ENCODE measurements around the gene FOXP2. TPM values are rescaled to one million over a fixed set of nuclear protein-coding genes. Genes with fewer than 3 reads are reported as not detected.

FOXP2 gene
- total RNA-seq, 1 experiment from 2014 or later = 0.74 TPM

DNA sequence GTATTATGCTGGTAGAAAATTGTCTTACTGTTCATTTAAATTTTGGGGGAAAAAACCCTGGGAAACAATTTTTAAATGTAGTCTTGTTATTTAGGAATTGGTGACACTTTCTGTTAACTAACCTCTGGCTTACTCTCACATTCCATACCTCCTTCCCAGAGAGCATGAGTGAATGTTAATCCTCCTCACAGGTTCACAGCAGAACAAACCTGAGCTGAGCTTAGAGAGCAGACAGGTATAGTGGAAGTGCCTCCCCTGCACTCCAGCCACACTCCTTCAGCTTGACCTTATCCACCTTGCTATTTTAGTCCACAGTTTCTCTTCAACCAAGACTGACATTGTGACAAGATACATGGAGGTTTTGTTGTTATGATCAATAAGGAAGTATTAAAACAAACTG is 235.9 kb downstream of the FOXP2 start:
- DNase-seq (ENCODE audit: low read depth) = no peak

DNA sequence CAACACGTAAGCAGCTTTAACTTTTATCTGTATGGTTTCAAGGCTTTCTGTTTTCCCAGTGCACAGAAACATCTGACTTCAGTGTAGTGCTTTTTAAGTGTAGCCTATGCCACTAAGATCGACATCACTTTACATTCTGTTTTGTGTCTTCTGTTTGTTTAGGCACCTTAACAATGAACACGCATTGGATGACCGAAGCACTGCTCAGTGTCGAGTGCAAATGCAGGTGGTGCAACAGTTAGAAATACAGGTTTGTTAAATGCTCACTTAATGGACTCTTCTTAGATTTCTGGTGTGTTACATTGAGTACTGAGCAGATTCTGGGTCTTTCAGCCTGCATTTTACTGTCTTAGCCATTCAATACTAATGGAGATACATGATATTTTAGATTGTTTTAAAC is 237.4 kb downstream of the FOXP2 start:
- no peak for DNase-seq (ENCODE audit: low read depth)

DNA sequence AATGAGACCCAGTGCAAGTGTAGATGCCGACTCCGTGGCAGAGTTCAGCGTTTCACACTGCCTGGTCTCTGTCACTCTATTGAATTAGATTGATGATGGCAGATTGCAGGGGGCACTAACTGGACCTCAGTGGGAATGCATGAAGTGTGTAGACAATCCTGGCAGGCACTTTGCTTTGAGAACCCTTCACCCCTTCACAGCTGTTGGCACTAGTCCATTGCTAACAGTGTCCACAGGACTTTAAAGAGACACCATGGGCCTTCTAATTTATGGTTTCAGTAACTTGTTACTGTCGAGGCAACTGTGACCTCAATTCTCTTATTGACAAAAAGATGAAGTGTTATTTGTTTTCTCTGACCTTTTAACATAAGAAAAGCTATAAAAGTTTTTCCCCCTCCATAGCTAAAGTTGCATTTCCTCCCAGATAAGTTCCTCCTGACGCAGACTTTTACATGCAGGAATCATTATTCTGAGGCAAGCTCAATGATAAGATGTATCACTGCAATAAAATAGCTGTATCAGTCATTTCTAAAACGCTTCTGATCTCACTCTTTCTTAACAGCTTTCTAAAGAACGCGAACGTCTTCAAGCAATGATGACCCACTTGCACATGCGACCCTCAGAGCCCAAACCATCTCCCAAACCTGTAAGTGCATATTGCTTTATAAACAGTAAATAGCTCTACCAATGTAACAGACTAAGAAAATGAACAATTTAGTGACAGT is 238.9 kb downstream of the FOXP2 start:
- no peak for DNase-seq (ENCODE audit: low read depth)

DNA sequence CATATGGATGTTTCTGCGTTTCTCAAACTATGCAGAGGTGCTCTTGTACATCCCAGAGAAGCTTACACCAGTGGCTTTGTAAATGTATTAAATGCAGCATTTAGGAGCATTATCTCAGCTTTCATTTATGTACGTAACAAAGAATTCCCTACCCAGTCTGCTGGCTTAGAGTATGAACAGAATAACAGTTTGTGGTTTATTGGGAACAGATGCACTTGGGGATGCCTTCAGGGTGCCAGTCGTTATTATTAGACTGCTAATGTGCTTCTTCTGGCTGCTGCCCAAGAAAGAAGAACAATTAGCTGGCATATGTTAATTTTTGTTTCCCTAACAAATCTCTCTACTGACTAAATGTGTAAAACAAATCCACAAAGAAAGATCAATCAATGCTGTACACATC is 241.9 kb downstream of the FOXP2 start:
- no peak for DNase-seq (ENCODE audit: low read depth)

DNA sequence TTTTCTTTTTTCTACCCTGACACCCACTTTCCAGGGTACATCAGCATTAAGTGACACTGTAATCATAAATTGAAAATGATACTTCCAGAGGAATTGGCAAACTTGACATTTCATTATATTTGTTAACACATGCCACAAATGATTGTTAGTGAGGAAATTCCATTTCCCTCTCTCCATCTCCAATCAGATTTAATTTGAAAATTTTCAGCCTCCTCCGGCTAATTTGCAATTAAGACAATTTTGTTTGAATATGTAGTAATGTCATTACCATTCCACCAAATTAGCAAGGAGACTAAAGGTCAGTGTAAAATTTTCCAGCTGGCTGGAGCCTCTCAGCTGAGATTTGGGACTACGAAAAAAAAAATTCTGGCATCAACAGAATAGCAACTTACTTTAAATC is 242.7 kb downstream of the FOXP2 start:
- DNase-seq (ENCODE audit: low read depth) = no peak

DNA sequence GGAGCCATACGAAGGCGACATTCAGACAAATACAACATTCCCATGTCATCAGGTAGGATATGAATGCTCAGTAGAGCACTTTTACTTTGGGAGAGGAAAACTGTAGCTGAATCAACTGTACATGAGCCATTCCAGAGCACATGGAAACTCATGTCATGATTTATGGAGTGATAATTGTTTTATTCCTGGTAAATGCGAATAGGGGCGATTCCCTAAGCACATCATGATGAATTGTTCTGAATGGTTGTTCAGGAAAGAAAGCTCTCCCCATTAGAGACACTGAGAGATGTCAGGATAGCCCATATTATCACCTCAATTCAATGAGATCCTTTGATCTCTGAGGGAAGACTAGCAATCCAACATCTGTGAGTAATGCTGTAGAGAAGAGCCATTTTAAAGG is 243.6 kb downstream of the FOXP2 start:
- no peak for DNase-seq (ENCODE audit: low read depth)

DNA sequence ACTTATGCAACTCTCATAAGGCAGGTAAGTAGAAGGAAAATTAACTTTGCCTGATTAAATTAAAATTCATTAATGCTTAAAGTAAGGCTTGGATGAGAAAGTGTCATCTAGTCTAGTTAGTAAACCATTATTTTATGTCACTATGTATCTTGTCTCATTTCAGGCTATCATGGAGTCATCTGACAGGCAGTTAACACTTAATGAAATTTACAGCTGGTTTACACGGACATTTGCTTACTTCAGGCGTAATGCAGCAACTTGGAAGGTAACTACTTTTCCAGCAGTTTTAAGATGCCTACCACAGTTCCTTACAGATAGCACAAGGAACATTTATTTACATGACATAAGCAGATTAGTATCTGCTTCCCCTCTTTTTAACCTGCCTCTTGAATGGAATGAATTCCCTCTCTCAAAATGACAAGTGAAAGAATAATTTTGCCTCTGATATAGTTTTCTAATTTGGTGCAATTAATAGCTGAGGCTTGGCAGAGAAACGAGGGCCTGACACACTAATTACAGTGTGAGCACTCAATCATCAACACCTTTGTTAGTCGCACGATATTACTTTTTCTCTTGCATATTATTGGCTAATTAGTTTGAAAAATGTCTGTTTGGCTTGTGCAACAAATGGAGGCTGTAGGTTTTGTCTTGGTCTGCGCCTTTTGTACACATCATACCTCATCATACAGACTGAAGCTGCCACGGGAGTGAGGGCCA is 245.0 kb downstream of the FOXP2 start:
- no peak for DNase-seq (ENCODE audit: low read depth)

DNA sequence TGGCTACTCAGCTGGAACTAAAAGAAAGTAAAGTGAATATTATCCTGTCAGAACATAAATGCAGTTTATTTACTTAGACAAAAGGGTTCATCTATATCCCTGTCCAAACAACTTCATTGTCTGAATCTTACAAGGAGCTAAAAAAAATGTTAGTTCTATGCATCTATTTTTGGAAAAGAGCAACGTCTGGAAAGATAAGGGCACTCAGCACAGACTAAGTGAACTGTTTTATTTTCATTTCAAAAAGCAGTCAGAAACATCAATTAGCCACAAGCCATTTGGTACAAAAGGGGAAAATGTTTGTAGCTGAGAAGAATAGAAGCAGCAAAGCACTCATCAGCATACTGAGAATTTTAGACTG is 245.5 kb downstream of the FOXP2 start:
- no peak for DNase-seq (ENCODE audit: low read depth)

DNA sequence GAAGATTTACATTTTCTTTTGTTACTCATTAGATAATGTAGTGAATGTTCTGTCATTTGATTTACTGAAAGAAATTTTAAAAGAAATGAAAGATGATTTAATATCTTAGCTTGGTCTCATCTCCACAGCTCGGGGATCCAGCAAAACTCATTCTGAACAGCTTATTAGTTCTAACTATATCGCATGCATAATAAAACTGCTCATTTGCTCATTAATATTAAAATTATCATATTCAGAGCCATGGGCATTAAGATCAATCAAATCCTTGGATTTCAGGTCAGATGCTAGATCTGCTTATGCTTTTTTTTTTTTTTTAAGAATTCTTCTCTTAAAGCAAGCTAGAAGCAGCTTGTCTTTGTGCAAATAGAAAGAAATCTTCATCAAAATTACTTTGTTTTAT is 246.1 kb downstream of the FOXP2 start:
- no peak for DNase-seq (ENCODE audit: low read depth)

DNA sequence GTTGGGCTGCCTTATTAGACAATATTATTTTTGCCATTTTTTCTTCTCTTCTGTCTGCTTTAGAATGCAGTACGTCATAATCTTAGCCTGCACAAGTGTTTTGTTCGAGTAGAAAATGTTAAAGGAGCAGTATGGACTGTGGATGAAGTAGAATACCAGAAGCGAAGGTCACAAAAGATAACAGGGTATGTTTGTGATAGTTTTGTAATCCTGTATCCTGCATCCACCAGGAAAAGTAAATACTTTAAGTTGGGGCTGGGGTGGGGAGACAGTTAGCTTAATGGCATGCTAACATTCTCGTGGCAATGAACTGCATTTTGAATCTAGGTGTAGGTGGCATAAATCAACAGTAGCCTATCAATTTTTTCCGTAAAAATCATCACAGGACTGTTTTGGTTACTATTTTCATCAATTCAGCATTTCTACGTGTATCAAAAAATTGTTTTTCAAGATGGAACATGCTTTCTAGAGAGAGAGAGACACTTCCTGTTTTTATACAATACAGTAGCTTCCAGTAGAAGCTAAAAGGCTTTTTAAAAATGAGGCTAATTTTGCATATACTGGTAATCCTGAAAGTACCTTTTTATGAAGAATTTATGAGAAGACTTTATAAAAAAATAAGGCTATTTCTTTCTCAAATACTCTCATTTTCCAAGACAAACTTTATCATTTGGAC is 247.5 kb downstream of the FOXP2 start:
- no peak for DNase-seq (ENCODE audit: low read depth)

DNA sequence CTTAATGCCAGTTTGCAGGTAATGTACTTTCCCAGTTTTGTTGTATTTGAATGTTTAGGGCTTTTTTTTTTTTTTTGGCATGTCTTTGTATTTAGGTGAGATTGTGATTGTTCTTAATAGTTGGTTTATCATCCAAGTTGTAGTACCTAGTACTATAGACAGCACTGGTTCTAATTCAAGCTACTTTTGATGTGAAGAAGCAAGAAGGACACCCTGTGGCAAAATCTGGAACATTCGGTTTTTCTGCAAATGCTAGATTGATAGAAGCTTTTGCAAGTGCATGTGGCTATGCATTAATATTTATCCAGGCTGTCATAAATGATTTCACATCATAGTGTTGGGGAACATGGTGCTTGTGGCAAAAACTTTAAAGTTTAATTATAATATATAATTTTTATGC is 248.9 kb downstream of the FOXP2 start:
- peak; percentile 18 for DNase-seq (ENCODE audit: low read depth)

DNA sequence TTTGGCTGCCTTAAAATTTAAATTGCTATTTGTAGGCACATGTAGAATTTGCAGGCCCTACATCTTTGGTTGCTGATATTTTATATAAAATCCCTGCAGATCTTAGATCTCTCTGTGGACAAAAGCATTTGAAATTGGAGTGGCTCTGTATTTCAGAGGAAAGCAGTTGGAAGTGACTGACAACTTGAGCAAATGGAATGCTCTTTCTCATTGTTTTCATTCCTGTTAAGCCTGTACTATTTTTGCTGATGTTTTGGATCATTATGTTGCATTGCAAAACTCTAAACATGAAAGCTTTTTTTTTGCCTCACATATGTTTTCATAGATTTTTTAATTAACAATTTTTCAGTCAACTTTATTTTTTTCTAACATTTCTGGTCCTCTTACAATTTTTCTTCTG is 256.1 kb downstream of the FOXP2 start:
- no peak for DNase-seq (ENCODE audit: low read depth)

DNA sequence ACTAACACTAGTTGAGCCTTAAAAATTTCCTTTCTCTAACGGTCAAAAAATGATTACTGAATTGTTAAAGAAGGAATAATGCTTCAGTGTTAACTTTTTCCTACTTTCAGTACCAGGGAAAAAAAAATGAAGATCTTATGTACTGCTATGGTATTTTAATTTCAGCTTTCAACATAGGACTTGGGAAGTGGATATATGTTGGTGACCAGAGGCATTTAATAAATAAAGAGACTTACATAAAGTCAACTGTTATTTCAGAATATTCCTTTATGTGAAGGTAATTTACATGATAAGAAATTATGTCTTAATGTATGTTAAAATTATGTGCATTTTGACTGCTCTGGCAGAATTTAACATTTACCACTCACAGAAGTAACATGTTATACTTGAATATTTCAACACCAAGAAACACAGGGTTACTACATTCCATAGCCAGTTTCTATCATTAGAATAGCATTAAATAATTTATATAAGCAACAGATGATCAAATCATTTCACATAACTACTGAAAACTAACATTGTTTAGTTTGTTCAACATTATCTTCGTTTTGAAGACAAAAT is 257.0 kb downstream of the FOXP2 start:
- no peak for DNase-seq (ENCODE audit: low read depth)

DNA sequence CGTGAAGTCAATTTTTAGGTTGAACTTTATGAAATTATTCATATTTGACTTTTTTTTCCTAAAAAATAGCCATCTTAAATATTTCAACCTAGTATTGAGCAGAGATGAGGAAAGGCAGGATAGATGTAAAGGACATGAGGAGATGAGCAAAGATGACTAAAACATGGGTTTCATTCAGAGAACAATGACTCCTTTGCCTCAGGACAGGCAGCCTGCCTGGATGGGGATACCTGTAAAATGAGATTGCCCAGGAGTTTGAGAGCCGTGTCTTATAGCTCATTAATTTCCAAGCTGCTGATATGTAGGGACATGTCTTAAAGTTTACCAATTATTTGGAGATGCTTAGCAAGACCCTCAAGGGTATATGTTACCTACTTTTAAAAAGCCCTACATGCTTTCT is 263.5 kb downstream of the FOXP2 start:
- no peak for DNase-seq (ENCODE audit: low read depth)

DNA sequence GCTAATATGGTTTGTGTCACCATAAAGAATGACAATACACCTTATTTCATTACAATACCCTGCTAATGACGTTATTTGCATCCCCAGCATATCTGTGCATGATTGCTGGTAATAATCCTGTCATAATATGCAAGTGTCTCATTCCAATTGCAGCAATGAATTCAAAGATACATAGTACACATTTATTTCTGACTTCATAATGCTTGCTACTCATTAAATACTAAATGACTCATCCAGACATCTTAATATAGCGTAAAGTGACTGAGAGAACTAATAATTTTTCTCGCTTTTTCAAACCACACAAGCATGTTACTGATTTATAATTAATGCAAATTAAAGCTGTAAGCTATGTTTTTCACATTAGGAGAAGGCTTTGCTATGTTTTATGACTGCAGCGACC is 272.6 kb downstream of the FOXP2 start:
- DNase-seq (ENCODE audit: low read depth) = no peak

DNA sequence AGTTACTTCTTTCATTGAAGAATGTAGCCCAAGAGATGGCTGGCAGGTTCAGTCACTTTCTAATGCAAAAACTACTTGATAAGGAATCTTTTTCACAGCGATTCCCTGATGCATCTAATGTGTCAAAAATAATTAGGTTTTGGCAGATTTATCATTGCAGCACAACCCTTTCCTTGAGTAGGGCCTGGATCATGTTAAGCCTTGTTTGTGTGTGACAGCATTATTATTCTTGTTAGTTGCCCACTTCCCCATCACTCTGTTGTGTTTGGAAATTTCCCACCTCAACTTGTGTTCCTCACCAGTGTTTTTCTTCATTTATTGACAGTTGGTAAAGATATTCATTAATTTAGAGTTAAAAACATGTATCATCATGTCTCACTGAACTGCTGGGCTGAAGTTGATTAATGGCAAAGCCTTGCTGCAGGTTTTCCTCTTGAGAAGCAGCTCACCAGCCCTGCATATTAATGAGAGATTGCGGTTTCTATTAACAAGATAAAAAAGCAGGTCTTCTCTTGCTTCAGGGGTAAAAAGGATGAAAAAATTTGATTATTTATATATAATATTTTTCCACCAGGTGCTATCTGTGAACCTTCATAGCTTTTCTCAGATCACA is 273.9 kb downstream of the FOXP2 start:
- DNase-seq (ENCODE audit: low read depth) = no peak

DNA sequence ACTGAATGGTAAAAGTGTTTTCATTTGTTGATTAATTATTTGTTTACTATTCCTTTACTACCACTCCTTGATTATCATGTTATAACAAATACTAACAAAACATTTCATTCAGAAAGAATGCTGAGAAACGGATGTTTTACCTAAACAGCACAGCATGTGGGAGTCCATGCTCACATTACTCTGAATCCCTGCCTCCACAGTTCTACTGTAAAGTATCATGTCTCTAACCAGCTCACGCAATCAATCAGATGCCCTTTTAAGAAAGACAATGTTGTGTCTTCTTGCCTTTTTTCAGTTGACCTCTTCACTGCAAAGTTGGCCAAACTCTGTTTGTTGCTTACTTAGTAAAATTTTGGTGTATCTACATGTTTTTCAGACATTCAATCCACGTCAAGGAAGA is 274.8 kb downstream of the FOXP2 start:
- no peak for DNase-seq (ENCODE audit: low read depth)

DNA sequence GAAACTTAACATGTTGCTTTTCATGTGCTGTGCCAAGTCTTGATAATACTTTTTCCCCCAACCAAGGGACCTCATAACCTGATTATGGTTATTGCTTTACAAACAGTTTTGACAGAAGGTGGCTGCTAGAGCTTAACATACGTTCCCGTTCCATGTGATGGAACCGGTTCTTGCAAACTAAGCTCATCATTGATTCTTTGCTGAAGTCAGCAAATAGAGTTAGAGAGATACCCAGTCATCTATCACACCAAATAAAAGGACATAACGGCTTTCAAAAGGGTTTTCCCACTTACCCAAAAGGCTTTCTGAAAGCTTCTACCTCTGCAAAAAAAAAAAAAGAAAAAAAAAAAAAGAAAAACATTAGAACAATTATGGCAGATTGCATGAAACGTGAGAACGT is 277.0 kb downstream of the FOXP2 start:
- no peak for DNase-seq (ENCODE audit: low read depth)

DNA sequence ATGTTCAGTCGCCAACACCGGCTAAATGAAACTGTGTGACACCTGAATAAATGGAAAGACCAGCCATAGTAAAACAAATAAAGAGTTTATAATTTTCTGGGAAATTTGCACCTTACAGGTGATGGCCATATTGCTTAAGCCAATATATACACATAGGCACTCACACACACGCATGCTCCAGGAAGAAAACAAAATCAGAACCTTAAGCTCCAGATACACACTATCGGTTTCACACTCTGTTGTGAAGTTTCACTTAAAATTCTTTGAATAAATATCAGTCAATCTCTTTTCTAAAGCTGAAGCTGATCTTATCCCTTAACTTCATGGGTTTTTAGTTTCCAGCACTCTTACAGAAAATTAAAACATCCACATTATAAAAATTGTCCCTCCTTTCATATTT is 280.6 kb downstream of the FOXP2 start:
- no peak for DNase-seq (ENCODE audit: low read depth)

DNA sequence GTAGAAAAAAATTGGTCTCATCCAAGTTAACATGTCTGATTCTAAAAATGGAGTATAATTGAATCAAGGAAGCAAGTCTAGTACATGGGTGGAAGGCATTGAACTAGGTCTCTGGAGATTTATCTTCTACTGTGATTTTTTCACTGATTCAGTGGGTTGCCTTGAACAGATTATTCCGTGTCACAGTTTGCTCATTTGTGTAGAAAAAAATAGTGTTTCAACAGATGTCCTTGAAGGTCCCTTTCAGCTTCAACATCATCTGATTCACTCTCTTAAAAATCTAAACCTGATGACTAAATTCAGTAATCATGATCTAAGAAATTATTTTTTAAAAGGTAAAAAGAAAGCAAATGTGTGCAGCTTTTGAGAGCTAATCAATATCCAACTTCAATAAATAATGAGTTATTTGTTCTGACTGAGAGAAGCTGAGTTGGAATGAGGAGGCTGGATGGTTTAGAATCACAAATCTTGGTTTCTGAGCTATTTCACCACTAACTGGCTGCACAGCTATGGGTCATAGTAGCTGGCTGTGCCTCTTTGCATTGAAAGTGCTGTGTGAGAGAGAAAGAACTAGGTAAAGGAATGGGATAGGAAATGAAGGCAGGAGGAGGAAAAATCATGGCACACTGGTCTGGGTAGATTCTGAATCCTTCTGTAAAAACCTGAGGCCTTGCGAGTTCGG is 285.8 kb downstream of the FOXP2 start:
- no peak for DNase-seq (ENCODE audit: low read depth)

DNA sequence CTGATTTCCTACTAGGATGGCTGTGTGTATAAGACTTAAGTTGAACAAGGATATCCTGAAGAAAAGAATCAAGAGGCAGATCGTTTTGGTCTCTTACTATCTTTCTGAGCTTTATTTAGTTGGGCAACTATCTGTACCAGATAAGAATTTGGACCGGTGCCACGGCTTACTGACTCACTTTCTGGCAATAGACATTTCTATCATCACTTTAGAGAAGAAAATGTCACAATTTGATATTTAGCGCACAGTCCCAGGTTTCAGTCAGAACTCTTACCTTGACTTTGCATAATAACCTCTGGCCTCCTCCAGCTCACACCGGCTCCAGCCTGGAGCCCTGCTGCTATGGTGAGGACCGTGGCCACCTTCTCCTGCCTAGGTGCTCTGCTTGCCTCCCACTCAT is 289.1 kb downstream of the FOXP2 start:
- peak; percentile 21 for DNase-seq (ENCODE audit: low read depth)

Data from HT1080 (cell line).